ENCODE results near the gene HNRNPU.
A peak's percentile ranks its signal among the peaks of the same experiment; 100 is the strongest.
"Not testable (repeated sequence)": the region's sequence is repeated elsewhere in the genome, so short reads cannot be mapped to it uniquely, and the experiment has no call there.

HNRNPU gene

GRCh38 chr1:244840219-244840794 is 24.0 kb downstream of the HNRNPU start:
- DNase-seq (ENCODE audit: low spot score), result no peak

- DNase-seq (ENCODE audit: low spot score), result no peak
Observed at GRCh38 chr1:244839656-244840055, 24.7 kb downstream of the HNRNPU start.

GRCh38 chr1:244837597-244838258 is 26.6 kb downstream of the HNRNPU start:
- DNase-seq (ENCODE audit: low spot score), result no peak

- no peak for DNase-seq (ENCODE audit: low spot score)
Observed at GRCh38 chr1:244836584-244836983, 27.8 kb downstream of the HNRNPU start.

GRCh38 chr1:244836135-244836521 is 28.2 kb downstream of the HNRNPU start:
- DNase-seq (ENCODE audit: low spot score), result no peak

GRCh38 chr1:244835276-244836134 is 28.8 kb downstream of the HNRNPU start, which contains the start of gene COX20:
TSS of gene COX20 (plus strand) at chr1:244835658. CDS start at chr1:244835715, 57 bp downstream.
- DNase-seq (ENCODE audit: low spot score), result peak; percentile 94

- DNase-seq (ENCODE audit: low spot score), result peak; percentile 95
Observed at GRCh38 chr1:244834543-244835275, 29.6 kb downstream of the HNRNPU start.

GRCh38 chr1:244833734-244834542 is 30.4 kb downstream of the HNRNPU start:
- DNase-seq (ENCODE audit: low spot score), result peak; percentile 58

GRCh38 chr1:244833260-244833659 is 31.1 kb downstream of the HNRNPU start:
- DNase-seq (ENCODE audit: low spot score), result not testable (repeated sequence)

- DNase-seq (ENCODE audit: low spot score), result no peak
Observed at GRCh38 chr1:244830639-244831038, 33.7 kb downstream of the HNRNPU start.

GRCh38 chr1:244826712-244827111 is 37.6 kb downstream of the HNRNPU start:
- DNase-seq (ENCODE audit: low spot score), result no peak

- DNase-seq (ENCODE audit: low spot score), result no peak
Observed at GRCh38 chr1:244822878-244823277, 41.5 kb downstream of the HNRNPU start.

GRCh38 chr1:244821134-244821533 is 43.2 kb downstream of the HNRNPU start:
- no peak for DNase-seq (ENCODE audit: low spot score)

GRCh38 chr1:244820131-244820530 is 44.2 kb downstream of the HNRNPU start:
- no peak for DNase-seq (ENCODE audit: low spot score)

- DNase-seq (ENCODE audit: low spot score), result no peak
Observed at GRCh38 chr1:244817415-244817894, 46.9 kb downstream of the HNRNPU start.

- no peak for DNase-seq (ENCODE audit: low spot score)
Observed at GRCh38 chr1:244815600-244816099, 48.7 kb downstream of the HNRNPU start.

- no peak for DNase-seq (ENCODE audit: low spot score)
Observed at GRCh38 chr1:244813327-244813726, 51.0 kb downstream of the HNRNPU start.

GRCh38 chr1:244810221-244810620 is 54.1 kb downstream of the HNRNPU start:
- no peak for DNase-seq (ENCODE audit: low spot score)

- DNase-seq (ENCODE audit: low spot score), result no peak
Observed at GRCh38 chr1:244807138-244807537, 57.2 kb downstream of the HNRNPU start.

GRCh38 chr1:244804841-244805240 is 59.5 kb downstream of the HNRNPU start:
- no peak for DNase-seq (ENCODE audit: low spot score)

All from ecto neural progenitor cell (in vitro differentiated cells).